LoVo (cell line): ENCODE measurements around the gene ADAM19.

Source experiments
- DNase-seq: peaks from one replicate; pipeline ENCODE4 v3.0.0-alpha.2; 2016; ENCODE audit warnings: low spot score

Gene ADAM19

GRCh38 chr5:157542282-157543000 lies 33.1 kb downstream of the ADAM19 start:
- no peak for DNase-seq

GRCh38 chr5:157541447-157542118 lies 34.0 kb downstream of the ADAM19 start:
- no peak for DNase-seq

GRCh38 chr5:157540707-157541446 lies 34.7 kb downstream of the ADAM19 start:
- no peak for DNase-seq

- DNase-seq = no peak
Measured at GRCh38 chr5:157540124-157540523, 35.5 kb downstream of the ADAM19 start.

- DNase-seq = no peak
Measured at GRCh38 chr5:157539503-157540022, 36.0 kb downstream of the ADAM19 start.

GRCh38 chr5:157538311-157538710 lies 37.3 kb downstream of the ADAM19 start:
- no peak for DNase-seq

GRCh38 chr5:157535042-157535865 lies 40.3 kb downstream of the ADAM19 start:
- no peak for DNase-seq

GRCh38 chr5:157533011-157533481 lies 42.5 kb downstream of the ADAM19 start:
- DNase-seq = peak; percentile 23

- DNase-seq = no peak
Measured at GRCh38 chr5:157532022-157532421, 43.6 kb downstream of the ADAM19 start.

GRCh38 chr5:157530226-157530972 lies 45.2 kb downstream of the ADAM19 start:
- DNase-seq = no peak

- no peak for DNase-seq
Measured at GRCh38 chr5:157529002-157529401, 46.6 kb downstream of the ADAM19 start.

GRCh38 chr5:157528036-157528632 lies 47.4 kb downstream of the ADAM19 start:
- no peak for DNase-seq

GRCh38 chr5:157524887-157525286 lies 50.7 kb downstream of the ADAM19 start:
- DNase-seq = no peak

- DNase-seq = no peak
Measured at GRCh38 chr5:157523976-157524375, 51.6 kb downstream of the ADAM19 start.

GRCh38 chr5:157521704-157522029 lies 53.9 kb downstream of the ADAM19 start:
- no peak for DNase-seq

- DNase-seq = peak; percentile 21
Measured at GRCh38 chr5:157520911-157521703, 54.5 kb downstream of the ADAM19 start.

GRCh38 chr5:157519579-157520253 lies 55.9 kb downstream of the ADAM19 start:
- DNase-seq = no peak

- no peak for DNase-seq
Measured at GRCh38 chr5:157518963-157519362, 56.6 kb downstream of the ADAM19 start.

- DNase-seq = no peak
Measured at GRCh38 chr5:157516626-157517325, 58.8 kb downstream of the ADAM19 start.
